Muscle layer of colon (tissue), 2 donors: ENCODE results near the gene ZNF425.

Source experiments
- H3K27ac ChIP-seq: one replicate; pipeline ENCODE4 v1.7.0; 2013; ENCODE audit warnings: low read depth, mild to moderate bottlenecking, low read length, moderate library complexity
- H3K27me3 ChIP-seq, 2 donors: one replicate each; pipeline ENCODE4 v1.7.0; 2013; ENCODE audit warnings: low read length in 2 of 2, mild to moderate bottlenecking in 2 of 2; ENCODE audit not compliant: insufficient read depth in 2 of 2, control insufficient read depth in 1 of 2
- H3K36me3 ChIP-seq: one replicate; pipeline ENCODE4 v1.7.0; 2013; ENCODE audit warnings: mild to moderate bottlenecking, low read length; ENCODE audit not compliant: insufficient read depth
- H3K4me1 ChIP-seq: one replicate; pipeline ENCODE4 v1.7.0; 2013; ENCODE audit warnings: mild to moderate bottlenecking, low read length; ENCODE audit not compliant: insufficient read depth
- H3K4me3 ChIP-seq, 2 donors: one replicate each; pipeline ENCODE4 v1.7.0; 2013; ENCODE audit warnings: low read length in 2 of 2, low read depth in 1 of 2, mild to moderate bottlenecking in 1 of 2, moderate library complexity in 1 of 2
- H3K9ac ChIP-seq: one replicate; pipeline ENCODE4 v1.7.0; 2013; ENCODE audit warnings: low read length
- H3K9me3 ChIP-seq: one replicate; pipeline ENCODE4 v1.7.0; 2013; ENCODE audit warnings: mild to moderate bottlenecking, low read length
- donor health status: abdominal sarcoma.
- donor health status: Adenocarcinoma of cecum.

The ZNF425 gene

GRCh38 chr7:149090397-149091195 lies 35.5 kb downstream of the ZNF425 start, which contains the start of gene ZNF786:
Gene ZNF786 (minus strand): TSS chr7:149090718. CDS start chr7:149090640, 78 bp downstream.
- H3K4me3 ChIP-seq, result peak within 1 kb of the TSS; percentile 85 to 91
- H3K9me3 ChIP-seq, result no peaks in the 10 kb centered on the region
- peak within 1 kb of the TSS; percentile 80 for H3K27ac ChIP-seq
- peak within 1 kb of the TSS; percentile 81 for H3K9ac ChIP-seq
- H3K36me3 ChIP-seq, result no peaks in the 10 kb centered on the region
- no peaks in the 10 kb centered on the region for H3K4me1 ChIP-seq
- H3K27me3 ChIP-seq, result no peaks in the 10 kb centered on the region

GRCh38 chr7:149087376-149087775 lies 38.7 kb downstream of the ZNF425 start:
- Histone ChIP-seq H3K36me3 (no peaks in the 10 kb centered on the region), H3K4me3 (no peak overlapping the region), H3K27ac (no peak overlapping the region), H3K27me3 (no peaks in the 10 kb centered on the region), H3K9me3 (no peaks in the 10 kb centered on the region), H3K4me1 (no peaks in the 10 kb centered on the region), H3K9ac (no peak overlapping the region)

- Histone ChIP-seq H3K27me3 (no peaks in the 10 kb centered on the region), H3K9me3 (no peaks in the 10 kb centered on the region), H3K4me3 (no peak overlapping the region), H3K9ac (no peak overlapping the region), H3K27ac (no peak overlapping the region), H3K4me1 (no peaks in the 10 kb centered on the region), H3K36me3 (no peaks in the 10 kb centered on the region)
Measured at GRCh38 chr7:149085866-149086265, 40.3 kb downstream of the ZNF425 start.

- H3K4me1 ChIP-seq, result no peaks in the 10 kb centered on the region
- no peaks in the 10 kb centered on the region for H3K27me3 ChIP-seq
- H3K9me3 ChIP-seq, result no peaks in the 10 kb centered on the region
- no peak overlapping the region for H3K27ac ChIP-seq
- H3K9ac ChIP-seq, result no peak overlapping the region
- no peak overlapping the region for H3K4me3 ChIP-seq
- no peaks in the 10 kb centered on the region for H3K36me3 ChIP-seq
Measured at GRCh38 chr7:149084407-149084806, 41.7 kb downstream of the ZNF425 start.

GRCh38 chr7:149081914-149082313 lies 44.2 kb downstream of the ZNF425 start:
- Histone ChIP-seq H3K4me1 (no peaks in the 10 kb centered on the region), H3K9me3 (no peaks in the 10 kb centered on the region), H3K9ac (no peak overlapping the region), H3K4me3 (no peak overlapping the region), H3K27me3 (no peaks in the 10 kb centered on the region), H3K27ac (no peak overlapping the region), H3K36me3 (no peaks in the 10 kb centered on the region)

GRCh38 chr7:149077594-149077993 lies 48.5 kb downstream of the ZNF425 start:
- H3K27ac ChIP-seq, result no peak overlapping the region
- H3K9ac ChIP-seq, result no peak overlapping the region
- no peaks in the 10 kb centered on the region for H3K4me1 ChIP-seq
- H3K4me3 ChIP-seq, result no peak overlapping the region
- no peaks in the 10 kb centered on the region for H3K9me3 ChIP-seq
- H3K27me3 ChIP-seq, result no peaks in the 10 kb centered on the region
- peaks cover 4% of the 10 kb centered on the region for H3K36me3 ChIP-seq

GRCh38 chr7:149075286-149075685 lies 50.8 kb downstream of the ZNF425 start:
- no peaks in the 10 kb centered on the region for H3K9me3 ChIP-seq
- H3K27me3 ChIP-seq, result no peaks in the 10 kb centered on the region
- no peak overlapping the region for H3K9ac ChIP-seq
- H3K27ac ChIP-seq, result no peak overlapping the region
- no peaks in the 10 kb centered on the region for H3K4me1 ChIP-seq
- no peak overlapping the region for H3K4me3 ChIP-seq
- peaks cover 25% of the 10 kb centered on the region for H3K36me3 ChIP-seq

- Histone ChIP-seq H3K4me1 (no peaks in the 10 kb centered on the region), H3K27me3 (no peaks in the 10 kb centered on the region), H3K36me3 (peaks cover 27% of the 10 kb centered on the region), H3K9me3 (no peaks in the 10 kb centered on the region), H3K9ac (no peak overlapping the region), H3K27ac (no peak overlapping the region), H3K4me3 (no peak overlapping the region)
Measured at GRCh38 chr7:149074116-149074885, 51.8 kb downstream of the ZNF425 start.

GRCh38 chr7:149072438-149072775 lies 53.7 kb downstream of the ZNF425 start:
- H3K4me3 ChIP-seq, result no peak overlapping the region
- H3K9ac ChIP-seq, result no peak overlapping the region
- H3K9me3 ChIP-seq, result no peaks in the 10 kb centered on the region
- no peaks in the 10 kb centered on the region for H3K4me1 ChIP-seq
- H3K27ac ChIP-seq, result no peak overlapping the region
- H3K27me3 ChIP-seq, result no peaks in the 10 kb centered on the region
- H3K36me3 ChIP-seq, result peaks cover 34% of the 10 kb centered on the region

GRCh38 chr7:149071641-149072437 lies 54.3 kb downstream of the ZNF425 start:
- no peak overlapping the region for H3K27ac ChIP-seq
- H3K36me3 ChIP-seq, result peaks cover 34% of the 10 kb centered on the region
- no peak overlapping the region for H3K9ac ChIP-seq
- H3K4me3 ChIP-seq, result no peak overlapping the region
- H3K27me3 ChIP-seq, result no peaks in the 10 kb centered on the region
- H3K4me1 ChIP-seq, result no peaks in the 10 kb centered on the region
- no peaks in the 10 kb centered on the region for H3K9me3 ChIP-seq

- Histone ChIP-seq H3K27me3 (no peaks in the 10 kb centered on the region), H3K4me1 (no peaks in the 10 kb centered on the region), H3K9me3 (no peaks in the 10 kb centered on the region), H3K9ac (no peak overlapping the region), H3K4me3 (no peak overlapping the region), H3K36me3 (peaks cover 34% of the 10 kb centered on the region), H3K27ac (no peak overlapping the region)
Measured at GRCh38 chr7:149071182-149071635, 54.9 kb downstream of the ZNF425 start.
